ENCODE data around the gene CBLB.

The CBLB gene

DNA sequence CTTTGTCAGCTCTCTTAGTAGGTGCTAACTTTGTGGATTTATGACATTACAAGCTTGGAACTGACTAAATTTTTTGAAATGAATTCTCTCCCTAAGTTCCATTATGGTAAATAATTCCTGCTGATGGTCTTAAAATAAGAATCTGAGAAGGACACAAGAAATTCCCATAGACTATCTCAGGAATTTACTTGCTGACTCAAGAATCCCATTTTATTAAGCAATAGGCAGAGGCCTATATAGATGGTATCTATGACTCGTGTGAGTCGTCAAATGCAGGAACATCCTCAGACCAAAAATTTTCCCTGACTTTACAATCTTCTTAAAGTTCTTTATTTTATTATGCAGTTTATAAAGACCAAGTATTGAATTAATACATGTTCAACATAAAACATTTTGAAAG lies 30.7 kb upstream of the CBLB start:
- H3K4me1 ChIP-seq (ENCODE audit: low read length), result no peaks in the 10 kb centered on the region

DNA sequence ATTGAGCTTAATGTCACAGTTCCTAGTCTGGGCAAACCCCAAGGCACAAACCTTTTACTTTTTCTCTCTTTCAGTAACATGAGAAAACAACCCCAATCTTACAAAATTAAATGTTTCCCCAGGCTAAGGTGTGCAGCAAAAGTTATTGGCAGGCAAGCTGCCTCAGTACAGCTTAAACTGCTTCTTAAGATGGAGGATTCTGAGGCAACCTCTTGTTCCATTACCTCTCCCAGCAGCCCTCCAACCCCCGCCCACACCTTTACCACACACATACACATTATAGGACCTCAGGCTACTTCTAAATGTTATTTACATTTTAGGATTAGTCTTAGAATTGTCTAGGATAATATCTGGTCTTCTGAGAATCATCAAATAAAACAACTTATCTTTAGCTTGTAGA lies 22.3 kb upstream of the CBLB start:
- H3K4me1 ChIP-seq (ENCODE audit: low read length), result peaks cover 7% of the 10 kb centered on the region
- 0 out of 2 replicates have a peak overlapping the region, but pooled peaks have one; percentile 10 for H3K4me2 ChIP-seq (ENCODE audit: low read length)
- H4K20me1 ChIP-seq (ENCODE audit: insufficient read depth, low read length), result no peaks in the 10 kb centered on the region
- no peak overlapping the region for H3K4me3 ChIP-seq (ENCODE audit: low read length)
- no peaks in the 10 kb centered on the region for H3K79me2 ChIP-seq (ENCODE audit: low read length)
- H3K27ac ChIP-seq (ENCODE audit: low read length), result no peak overlapping the region
- 0 out of 2 replicates have a peak overlapping the region, but pooled peaks have one; percentile 26 for H2AFZ ChIP-seq (ENCODE audit: low read depth, low read length)
- H3K9ac ChIP-seq (ENCODE audit: low read length), result no peak overlapping the region
- no peaks in the 10 kb centered on the region for H3K9me3 ChIP-seq (ENCODE audit: insufficient read depth, low read length)
- TF ChIP-seq, protein P1, sequence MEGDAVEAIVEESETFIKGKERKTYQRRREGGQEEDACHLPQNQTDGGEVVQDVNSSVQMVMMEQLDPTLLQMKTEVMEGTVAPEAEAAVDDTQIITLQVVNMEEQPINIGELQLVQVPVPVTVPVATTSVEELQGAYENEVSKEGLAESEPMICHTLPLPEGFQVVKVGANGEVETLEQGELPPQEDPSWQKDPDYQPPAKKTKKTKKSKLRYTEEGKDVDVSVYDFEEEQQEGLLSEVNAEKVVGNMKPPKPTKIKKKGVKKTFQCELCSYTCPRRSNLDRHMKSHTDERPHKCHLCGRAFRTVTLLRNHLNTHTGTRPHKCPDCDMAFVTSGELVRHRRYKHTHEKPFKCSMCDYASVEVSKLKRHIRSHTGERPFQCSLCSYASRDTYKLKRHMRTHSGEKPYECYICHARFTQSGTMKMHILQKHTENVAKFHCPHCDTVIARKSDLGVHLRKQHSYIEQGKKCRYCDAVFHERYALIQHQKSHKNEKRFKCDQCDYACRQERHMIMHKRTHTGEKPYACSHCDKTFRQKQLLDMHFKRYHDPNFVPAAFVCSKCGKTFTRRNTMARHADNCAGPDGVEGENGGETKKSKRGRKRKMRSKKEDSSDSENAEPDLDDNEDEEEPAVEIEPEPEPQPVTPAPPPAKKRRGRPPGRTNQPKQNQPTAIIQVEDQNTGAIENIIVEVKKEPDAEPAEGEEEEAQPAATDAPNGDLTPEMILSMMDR (IDR thresholded peaks at IDR 0.05; ENCODE audit: low read depth, low read length), result no peak
- TF ChIP-seq EZH2phosphoT487 (IDR thresholded peaks at IDR 0.05; ENCODE audit: low read depth), result no peak
- H3K27me3 ChIP-seq (ENCODE audit: low read depth, low read length), result no peaks in the 10 kb centered on the region
- H3K36me3 ChIP-seq (replicated peaks; ENCODE audit: low read depth, low read length), result no peaks in the 10 kb centered on the region

More for the DNA sequence above, 30.7 kb upstream of the CBLB start:
- H3K9me3 ChIP-seq (ENCODE audit: insufficient read depth, low read length), result no peaks in the 10 kb centered on the region
- no peak overlapping the region for H3K4me2 ChIP-seq (ENCODE audit: low read length)
- no peak overlapping the region for H3K4me3 ChIP-seq (ENCODE audit: low read length)
- H3K36me3 ChIP-seq (replicated peaks; ENCODE audit: low read depth, low read length), result no peaks in the 10 kb centered on the region
- no peak overlapping the region for H2AFZ ChIP-seq (ENCODE audit: low read depth, low read length)
- no peaks in the 10 kb centered on the region for H3K27me3 ChIP-seq (ENCODE audit: low read depth, low read length)
- H3K27ac ChIP-seq (ENCODE audit: low read length), result no peak overlapping the region
- H3K79me2 ChIP-seq (ENCODE audit: low read length), result no peaks in the 10 kb centered on the region
- no peak overlapping the region for H3K9ac ChIP-seq (ENCODE audit: low read length)
- no peaks in the 10 kb centered on the region for H4K20me1 ChIP-seq (ENCODE audit: insufficient read depth, low read length)
- no peak for TF ChIP-seq EZH2phosphoT487 (IDR thresholded peaks at IDR 0.05; ENCODE audit: low read depth)
- TF ChIP-seq, protein P1 (IDR thresholded peaks at IDR 0.05; ENCODE audit: low read depth, low read length), result no peak

GRCh38 chr3:105888621-105889579 lies 20.1 kb upstream of the CBLB start:
- Histone ChIP-seq H3K4me1 (ENCODE audit: low read length) (peaks cover 7% of the 10 kb centered on the region), H3K27me3 (ENCODE audit: low read depth, low read length) (peaks cover 7% of the 10 kb centered on the region), H3K79me2 (ENCODE audit: low read length) (no peaks in the 10 kb centered on the region), H4K20me1 (ENCODE audit: insufficient read depth, low read length) (no peaks in the 10 kb centered on the region), H3K27ac (ENCODE audit: low read length) (no peak overlapping the region), H3K4me2 (ENCODE audit: low read length) (no peak overlapping the region), H3K9ac (ENCODE audit: low read length) (no peak overlapping the region), H3K9me3 (ENCODE audit: insufficient read depth, low read length) (no peaks in the 10 kb centered on the region), H3K36me3 (replicated peaks; ENCODE audit: low read depth, low read length) (no peaks in the 10 kb centered on the region), H2AFZ (ENCODE audit: low read depth, low read length) (no peak overlapping the region), H3K4me3 (ENCODE audit: low read length) (no peak overlapping the region)
- no peak for TF ChIP-seq EZH2phosphoT487 (IDR thresholded peaks at IDR 0.05; ENCODE audit: low read depth)
- TF ChIP-seq, protein P1 (IDR thresholded peaks at IDR 0.05; ENCODE audit: low read depth, low read length), result no peak

DNA sequence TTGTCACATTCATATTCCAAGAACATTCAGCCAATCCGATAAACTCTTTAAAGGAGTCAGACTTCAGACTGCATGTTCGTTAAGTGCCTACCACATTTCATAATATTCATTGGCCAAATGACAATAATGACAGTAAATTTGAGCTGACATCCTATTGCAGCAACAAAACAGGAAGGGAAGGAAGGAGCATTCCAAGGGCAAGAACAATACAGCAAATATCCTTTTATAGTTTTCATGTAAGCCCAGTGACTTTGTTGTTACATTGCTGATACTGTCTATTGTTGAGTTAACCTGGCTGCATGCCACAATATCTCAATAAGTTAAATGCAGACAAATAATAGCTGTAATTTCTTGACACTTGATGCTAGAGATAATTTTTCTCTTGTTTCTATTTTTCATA lies 16.4 kb upstream of the CBLB start:
- TF ChIP-seq, protein P1 (IDR thresholded peaks at IDR 0.05; ENCODE audit: low read depth, low read length), result no peak
- no peak for TF ChIP-seq EZH2phosphoT487 (IDR thresholded peaks at IDR 0.05; ENCODE audit: low read depth)
- no peaks in the 10 kb centered on the region for H3K36me3 ChIP-seq (replicated peaks; ENCODE audit: low read depth, low read length)

More for the DNA sequence above, 16.4 kb upstream of the CBLB start:
- Histone ChIP-seq H3K79me2 (ENCODE audit: low read length) (no peaks in the 10 kb centered on the region), H4K20me1 (ENCODE audit: insufficient read depth, low read length) (no peaks in the 10 kb centered on the region), H3K9ac (ENCODE audit: low read length) (no peak overlapping the region), H3K27ac (ENCODE audit: low read length) (no peak overlapping the region), H3K9me3 (ENCODE audit: insufficient read depth, low read length) (no peaks in the 10 kb centered on the region), H3K4me2 (ENCODE audit: low read length) (no peak overlapping the region), H3K4me3 (ENCODE audit: low read length) (no peak overlapping the region), H3K4me1 (ENCODE audit: low read length) (peaks cover 11% of the 10 kb centered on the region), H3K27me3 (ENCODE audit: low read depth, low read length) (peaks cover 11% of the 10 kb centered on the region), H2AFZ (ENCODE audit: low read depth, low read length) (no peak overlapping the region)

Data from OCI-LY3 (cell line).